Erythroblast (primary cell): ENCODE data around the gene VWA3B.

Experiments
- GATA1 ChIP-seq: IDR thresholded peaks from 2 replicates; pipeline ENCODE4 v1.6.1; 2011; ENCODE audit warnings: low read depth, mild to moderate bottlenecking, control low read depth, low read length, moderate library complexity
- POLR2A ChIP-seq: IDR thresholded peaks from 2 replicates; pipeline ENCODE4 v1.6.1; 2011; ENCODE audit warnings: mild to moderate bottlenecking, low read length

DNA sequence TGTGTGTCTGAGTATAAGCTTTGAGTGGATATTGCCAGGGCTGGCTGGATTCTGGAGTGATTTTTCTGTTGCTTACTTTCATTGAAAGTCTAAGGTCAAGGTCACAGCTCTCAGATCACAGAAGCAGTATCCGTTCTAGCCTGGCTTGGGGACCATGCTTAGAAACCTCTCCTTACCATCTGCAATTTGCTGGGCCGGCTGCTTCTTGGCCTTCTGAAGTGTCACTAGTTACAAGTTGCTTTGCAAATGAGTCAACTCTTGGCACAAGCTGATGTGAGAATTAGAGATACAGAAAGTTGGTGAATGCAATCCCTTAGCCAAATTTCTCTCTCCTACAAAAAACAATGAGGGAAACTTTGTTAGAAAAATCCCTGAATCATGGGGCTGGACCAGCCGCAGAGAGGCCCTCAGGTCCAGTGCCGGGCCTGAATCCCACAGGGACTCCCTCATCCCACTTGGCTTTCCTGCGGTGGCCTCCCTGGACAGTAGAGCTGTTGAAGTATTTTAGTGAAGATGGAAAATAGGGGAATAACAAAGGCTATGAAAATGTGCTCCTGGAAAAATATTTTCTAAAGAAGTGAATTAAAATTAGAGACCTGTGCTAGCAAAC lies 166.6 kb downstream of the VWA3B start:
- TF ChIP-seq POLR2A (no peak), GATA1 (no peak)
